ENCODE results near the gene PPP1R18. TPM values are rescaled to one million over a fixed set of nuclear protein-coding genes. Genes with fewer than 3 reads are reported as not detected.

Gene PPP1R18
- total RNA-seq, 1 donor from 2014 or later, result 77.3 TPM

DNA sequence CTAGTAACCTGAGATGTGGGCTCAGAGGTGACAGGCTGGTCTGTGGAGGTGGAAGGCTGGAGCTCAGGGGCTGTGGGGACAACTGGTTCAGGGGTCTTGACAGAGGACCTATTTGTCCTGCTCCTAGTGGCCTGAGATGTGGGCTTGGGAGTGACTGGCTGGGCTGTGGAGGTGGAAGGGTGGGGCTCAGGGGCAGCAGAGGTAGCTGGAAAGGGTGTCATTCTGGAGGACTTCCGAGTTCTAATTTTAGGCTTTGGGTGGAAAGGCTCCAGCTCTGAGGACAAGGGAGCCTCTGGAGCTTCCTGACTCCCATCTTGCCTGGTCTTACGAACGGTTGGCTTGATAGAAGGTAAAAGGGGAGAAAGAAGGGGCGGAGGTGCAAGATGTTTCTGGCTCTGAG lies 19.2 kb upstream of the PPP1R18 start:
- TF ChIP-seq, protein P1, sequence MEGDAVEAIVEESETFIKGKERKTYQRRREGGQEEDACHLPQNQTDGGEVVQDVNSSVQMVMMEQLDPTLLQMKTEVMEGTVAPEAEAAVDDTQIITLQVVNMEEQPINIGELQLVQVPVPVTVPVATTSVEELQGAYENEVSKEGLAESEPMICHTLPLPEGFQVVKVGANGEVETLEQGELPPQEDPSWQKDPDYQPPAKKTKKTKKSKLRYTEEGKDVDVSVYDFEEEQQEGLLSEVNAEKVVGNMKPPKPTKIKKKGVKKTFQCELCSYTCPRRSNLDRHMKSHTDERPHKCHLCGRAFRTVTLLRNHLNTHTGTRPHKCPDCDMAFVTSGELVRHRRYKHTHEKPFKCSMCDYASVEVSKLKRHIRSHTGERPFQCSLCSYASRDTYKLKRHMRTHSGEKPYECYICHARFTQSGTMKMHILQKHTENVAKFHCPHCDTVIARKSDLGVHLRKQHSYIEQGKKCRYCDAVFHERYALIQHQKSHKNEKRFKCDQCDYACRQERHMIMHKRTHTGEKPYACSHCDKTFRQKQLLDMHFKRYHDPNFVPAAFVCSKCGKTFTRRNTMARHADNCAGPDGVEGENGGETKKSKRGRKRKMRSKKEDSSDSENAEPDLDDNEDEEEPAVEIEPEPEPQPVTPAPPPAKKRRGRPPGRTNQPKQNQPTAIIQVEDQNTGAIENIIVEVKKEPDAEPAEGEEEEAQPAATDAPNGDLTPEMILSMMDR (conservative IDR thresholded peaks at IDR 0.05; ENCODE audit: low read depth, low read length), result no peak

DNA sequence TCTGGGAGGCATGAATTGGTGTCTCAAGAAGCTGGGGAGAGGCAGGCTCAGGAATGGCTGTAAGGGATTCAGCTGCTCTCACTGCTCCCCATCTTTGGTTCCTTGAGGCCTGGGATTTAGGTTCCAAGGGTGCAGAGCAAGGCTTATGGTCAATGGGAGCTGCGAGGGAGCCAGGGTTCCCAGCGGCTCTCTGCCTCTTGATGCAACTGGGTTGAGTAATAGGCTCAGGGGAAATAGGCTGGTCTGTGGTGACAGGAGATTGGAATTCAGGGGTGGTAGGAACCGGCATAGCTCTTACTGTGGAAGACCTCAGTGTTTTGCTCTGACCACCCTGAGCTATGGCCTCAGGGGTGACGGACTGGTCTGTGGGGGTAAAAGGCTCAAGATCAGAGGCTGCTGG lies 17.4 kb upstream of the PPP1R18 start:
- TF ChIP-seq, protein P1 (conservative IDR thresholded peaks at IDR 0.05; ENCODE audit: low read depth, low read length), result no peak
- no peak overlapping the region for H3K4me3 ChIP-seq (ENCODE audit: low read depth, low read length)
- no peak for DNase-seq (ENCODE audit: low read depth)

More for the DNA sequence above, 19.2 kb upstream of the PPP1R18 start:
- H3K4me3 ChIP-seq (ENCODE audit: low read depth, low read length), result no peak overlapping the region
- no peak for DNase-seq (ENCODE audit: low read depth)

DNA sequence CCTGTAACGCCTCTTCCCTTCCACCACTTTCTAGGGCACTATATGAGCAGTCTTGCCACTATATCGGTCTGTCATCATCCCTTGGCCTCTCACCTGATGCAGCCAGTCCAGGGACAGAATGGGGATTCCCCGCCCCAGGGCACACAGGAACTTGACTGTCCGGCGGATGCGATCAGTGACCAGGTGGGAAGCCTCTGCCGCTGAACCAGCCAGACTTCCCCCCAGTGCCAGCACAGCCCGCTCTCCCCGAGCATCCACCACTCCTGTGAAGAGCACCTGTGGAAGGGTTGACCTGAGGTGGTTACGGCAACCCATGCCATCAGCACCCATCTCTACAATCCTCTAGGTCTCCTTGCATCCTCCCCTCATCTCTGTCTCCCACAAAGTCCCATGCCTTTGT lies 16.6 kb upstream of the PPP1R18 start:
- no peak for DNase-seq (ENCODE audit: low read depth)
- no peak overlapping the region for H3K4me3 ChIP-seq (ENCODE audit: low read depth, low read length)
- TF ChIP-seq, protein P1 (conservative IDR thresholded peaks at IDR 0.05; ENCODE audit: low read depth, low read length), result no peak

GRCh38 chr6:30700340-30700739 lies 13.9 kb upstream of the PPP1R18 start:
- TF ChIP-seq, protein P1 (conservative IDR thresholded peaks at IDR 0.05; ENCODE audit: low read depth, low read length), result no peak
- no peak for DNase-seq (ENCODE audit: low read depth)
- no peak overlapping the region for H3K4me3 ChIP-seq (ENCODE audit: low read depth, low read length)

- TF ChIP-seq, protein P1 (conservative IDR thresholded peaks at IDR 0.05; ENCODE audit: low read depth, low read length), result no peak
- DNase-seq (ENCODE audit: low read depth), result no peak
- H3K4me3 ChIP-seq (ENCODE audit: low read depth, low read length), result no peak overlapping the region
Observed at GRCh38 chr6:30696432-30696831, 10.0 kb upstream of the PPP1R18 start.

DNA sequence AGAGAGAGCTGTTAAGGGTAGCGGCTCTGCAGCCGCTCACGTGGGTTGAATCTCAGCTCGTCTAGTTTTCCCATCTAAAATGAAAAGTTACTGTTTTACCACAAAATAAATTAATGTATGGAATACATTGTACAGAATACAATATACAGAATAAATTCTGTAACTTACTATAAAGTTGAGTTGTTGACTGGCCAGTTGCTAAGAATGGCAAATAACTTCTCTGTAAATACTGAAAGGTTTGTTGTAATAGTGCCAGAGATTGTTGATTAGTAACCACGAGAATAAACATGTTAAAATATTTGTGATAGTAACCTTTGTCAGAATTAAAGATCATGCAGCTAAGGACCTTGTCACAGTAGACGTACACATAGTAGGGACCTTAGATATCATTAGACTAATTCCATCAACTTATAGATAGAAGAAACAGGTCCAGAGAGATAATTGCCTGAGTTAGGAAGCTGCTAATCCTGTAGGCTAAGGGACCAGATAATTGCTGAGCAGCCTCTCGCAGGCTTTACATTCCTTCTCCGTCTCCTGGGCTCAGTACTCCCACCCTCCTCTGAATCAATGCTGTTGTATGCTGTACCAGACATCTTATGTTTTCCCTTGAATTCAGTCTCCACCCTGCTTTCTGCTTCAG lies 4.9 kb upstream of the PPP1R18 start:
- H3K4me3 ChIP-seq (ENCODE audit: low read depth, low read length), result peak overlapping the region; percentile 82
- TF ChIP-seq, protein P1 (conservative IDR thresholded peaks at IDR 0.05; ENCODE audit: low read depth, low read length), result no peak
- DNase-seq (ENCODE audit: low read depth), result no peak
